T47D (cell line): Measurements from ENCODE around the gene ATP5MK.

ENCODE experiments used
- DNase-seq, 2 experiments: peaks; one replicate each; pipeline versions ENCODE4 v3.0.0 to v3.0.0-alpha.2; 2011 to 2012; ENCODE audit warnings: low read depth in 1 of 2, low spot score in 1 of 2
- JUND ChIP-seq: IDR thresholded peaks from 2 replicates; pipeline ENCODE4 v1.6.1; 2012; ENCODE audit warnings: low read depth
- in situ Hi-C: cut with HindIII; loops from 2 replicates; pipeline ENCODE4 v1.10.0; 2016; ENCODE audit warnings: low sequenced_read_pairs, low pct_unique_long_range_greater_than_20kb

Gene ATP5MK

GRCh38 chr10:103396067-103396788 is at the start of gene ATP5MK, which contains the start of gene PDCD11:
Gene ATP5MK, minus strand, starts transcription at chr10:103396475. Its CDS starts 4,018 bp downstream, at chr10:103392457.
Gene PDCD11, plus strand, starts transcription at chr10:103396626. Its CDS starts 1,801 bp downstream, at chr10:103398427.
- in situ Hi-C loops, result no loop called here
- DNase-seq, result peak; percentile 71 to 98
- no peak for TF ChIP-seq JUND

DNA sequence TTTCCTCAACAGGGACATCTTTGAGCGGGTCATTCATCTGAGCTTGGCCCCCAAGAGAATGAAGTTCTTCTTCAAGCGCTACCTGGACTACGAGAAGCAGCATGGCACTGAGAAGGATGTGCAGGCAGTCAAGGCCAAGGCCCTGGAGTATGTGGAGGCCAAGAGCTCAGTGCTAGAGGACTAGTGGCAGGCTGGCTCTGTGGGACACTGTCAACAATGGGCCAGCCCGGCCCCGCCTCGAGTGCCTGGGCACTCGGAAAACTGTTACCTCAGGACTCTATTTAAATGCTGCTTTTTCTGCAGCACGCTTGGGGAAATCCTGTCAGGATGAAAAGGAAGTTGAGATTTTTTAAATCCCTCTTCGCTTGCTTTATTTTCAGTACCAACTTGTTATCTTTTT is 49.1 kb upstream of the ATP5MK start:
- no peak for TF ChIP-seq JUND
- in situ Hi-C loops, result no loop called here
- no peak for DNase-seq

DNA sequence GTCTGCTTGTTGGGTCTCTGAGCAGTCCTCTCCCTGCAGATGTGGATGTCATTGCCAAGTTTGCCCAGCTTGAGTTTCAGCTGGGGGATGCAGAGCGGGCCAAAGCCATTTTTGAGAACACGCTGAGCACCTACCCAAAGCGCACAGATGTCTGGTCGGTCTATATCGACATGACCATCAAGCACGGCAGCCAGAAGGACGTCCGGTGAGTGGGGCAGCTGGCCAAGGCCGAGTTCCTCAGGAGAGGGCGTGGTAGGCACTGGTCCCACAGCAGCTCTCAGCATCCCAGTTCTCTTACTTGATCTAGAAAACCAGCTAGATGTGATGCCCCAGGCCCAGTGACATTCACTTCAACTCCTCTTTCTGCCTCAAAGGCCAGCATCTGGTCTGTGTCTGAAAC is 48.2 kb upstream of the ATP5MK start:
- in situ Hi-C loops, result no loop called here
- no peak for DNase-seq
- no peak for TF ChIP-seq JUND

DNA sequence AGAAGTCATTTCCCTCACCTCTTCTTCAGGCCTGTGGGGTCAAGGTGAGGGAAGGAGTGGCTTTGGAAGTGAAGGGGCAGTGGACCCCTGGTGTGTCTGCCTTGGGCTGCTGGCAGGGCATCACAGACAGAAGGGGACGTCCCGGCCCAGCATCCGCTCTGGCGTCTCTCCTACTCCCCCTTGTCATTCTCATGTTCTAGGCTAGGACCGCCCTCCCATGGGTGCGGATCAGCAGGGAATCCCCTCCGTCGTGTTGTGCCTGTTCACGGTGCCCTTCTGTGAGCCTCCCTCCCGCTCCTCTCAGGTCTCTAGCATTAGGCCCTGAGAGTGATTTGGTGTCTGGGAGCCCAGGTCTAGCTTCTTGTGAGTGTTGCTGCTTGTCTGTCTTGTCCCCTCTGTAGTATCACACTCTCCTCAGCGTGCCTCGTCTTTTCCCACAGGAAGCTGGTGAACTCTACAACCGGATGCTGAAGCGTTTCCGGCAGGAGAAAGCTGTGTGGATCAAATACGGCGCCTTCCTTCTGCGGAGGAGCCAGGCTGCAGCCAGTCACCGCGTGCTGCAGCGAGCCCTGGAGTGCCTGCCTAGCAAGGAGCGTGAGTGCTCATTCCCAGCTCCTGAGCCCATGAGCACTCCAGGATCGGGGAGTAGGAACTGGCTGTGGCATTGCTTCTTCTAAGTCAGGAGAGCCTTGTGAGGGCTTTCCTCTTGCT is 47.4 kb upstream of the ATP5MK start:
- in situ Hi-C loops, result no loop called here
- DNase-seq, result no peak
- no peak for TF ChIP-seq JUND

GRCh38 chr10:103442031-103442461 is 45.8 kb upstream of the ATP5MK start:
- no peak for DNase-seq
- TF ChIP-seq JUND, result no peak
- in situ Hi-C loops, result no loop called here

- in situ Hi-C loops, result no loop called here
- no peak for TF ChIP-seq JUND
- DNase-seq, result no peak
Measured at GRCh38 chr10:103441611-103442010, 45.3 kb upstream of the ATP5MK start.

DNA sequence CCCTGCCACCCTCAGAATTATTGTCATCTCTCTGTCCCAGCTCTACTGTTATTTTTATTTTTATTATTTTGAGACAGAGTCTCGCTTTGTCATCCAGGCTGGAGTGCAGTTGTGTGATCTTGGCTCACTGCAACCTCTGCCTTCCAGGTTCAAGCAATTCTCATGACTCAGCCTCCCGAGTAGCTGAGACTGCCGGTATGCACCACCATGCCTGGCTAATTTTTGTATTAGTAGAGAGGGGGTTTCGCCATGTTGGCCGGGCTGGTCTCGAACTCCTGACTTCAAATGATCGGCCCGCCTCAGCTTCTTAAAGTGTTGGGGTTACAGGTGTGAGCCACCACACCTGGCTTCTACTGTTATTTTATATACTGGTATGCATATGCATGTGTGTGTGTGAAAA is 44.9 kb upstream of the ATP5MK start:
- in situ Hi-C loops, result no loop called here
- no peak for TF ChIP-seq JUND
- DNase-seq, result no peak

- in situ Hi-C loops, result no loop called here
- no peak for TF ChIP-seq JUND
- no peak for DNase-seq
Measured at GRCh38 chr10:103440416-103440815, 44.1 kb upstream of the ATP5MK start.

DNA sequence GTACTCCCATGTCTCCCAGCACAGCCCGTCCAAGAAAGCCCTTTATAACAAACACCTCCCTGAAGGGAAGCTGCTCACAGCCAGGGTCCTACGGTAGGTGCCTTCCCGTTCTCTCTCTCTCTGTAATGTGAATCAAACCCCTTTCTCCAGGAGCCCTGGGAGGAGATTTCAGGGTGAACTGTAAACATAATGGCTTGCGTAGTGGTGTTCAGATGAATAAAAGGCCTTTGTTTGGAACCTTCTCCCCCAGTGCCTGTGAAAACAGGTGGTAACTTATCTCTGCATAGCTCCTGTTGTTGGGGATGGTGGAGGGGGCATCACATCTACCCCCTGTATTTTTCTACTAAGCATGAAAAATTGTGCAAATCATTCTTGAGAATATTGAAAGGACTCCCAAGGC is 43.5 kb upstream of the ATP5MK start:
- no peak for DNase-seq
- no peak for TF ChIP-seq JUND
- in situ Hi-C loops, result no loop called here

DNA sequence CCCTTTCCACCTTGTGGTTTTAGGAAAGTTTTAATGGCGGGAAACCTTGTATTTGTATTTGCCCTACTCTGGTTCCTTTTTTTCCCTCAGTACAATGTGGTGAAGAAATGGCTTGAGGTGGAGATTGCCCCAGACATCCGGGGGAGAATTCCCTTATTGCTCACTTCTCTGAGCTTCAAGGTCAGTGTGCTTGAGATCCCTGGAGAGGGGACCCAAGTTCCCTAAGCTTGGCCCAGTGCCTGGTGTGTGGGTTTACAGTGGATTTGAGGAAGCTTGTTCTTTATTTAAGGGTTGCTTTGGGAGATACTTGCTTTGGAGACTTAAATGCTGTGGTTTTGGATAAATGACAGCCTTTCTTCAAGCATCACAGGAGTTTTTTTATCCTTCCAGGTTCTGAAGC is 37.6 kb upstream of the ATP5MK start:
- no peak for TF ChIP-seq JUND
- no peak for DNase-seq
- in situ Hi-C loops, result no loop called here

GRCh38 chr10:103431902-103432301 is 35.6 kb upstream of the ATP5MK start:
- no peak for DNase-seq
- in situ Hi-C loops, result no loop called here
- TF ChIP-seq JUND, result no peak

DNA sequence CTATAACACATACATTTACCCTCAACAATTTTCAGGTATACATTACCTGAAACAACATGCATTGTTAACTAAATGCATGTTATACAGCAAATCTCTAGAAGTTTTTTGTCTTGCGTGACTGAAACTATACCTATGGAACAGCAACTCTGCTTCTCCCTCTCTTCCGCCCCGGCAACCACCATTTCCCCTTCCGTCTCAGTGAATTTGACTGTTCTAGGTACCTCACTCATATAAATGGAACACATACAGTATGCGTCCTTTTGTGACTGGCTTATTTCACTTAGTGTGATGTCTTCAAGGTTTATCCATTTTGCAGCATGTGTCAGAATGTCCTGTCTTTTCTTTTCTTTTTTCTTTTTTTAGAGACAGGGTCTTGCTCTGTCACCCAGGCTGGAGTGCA is 33.4 kb upstream of the ATP5MK start:
- in situ Hi-C loops, result no loop called here
- DNase-seq, result no peak
- no peak for TF ChIP-seq JUND

DNA sequence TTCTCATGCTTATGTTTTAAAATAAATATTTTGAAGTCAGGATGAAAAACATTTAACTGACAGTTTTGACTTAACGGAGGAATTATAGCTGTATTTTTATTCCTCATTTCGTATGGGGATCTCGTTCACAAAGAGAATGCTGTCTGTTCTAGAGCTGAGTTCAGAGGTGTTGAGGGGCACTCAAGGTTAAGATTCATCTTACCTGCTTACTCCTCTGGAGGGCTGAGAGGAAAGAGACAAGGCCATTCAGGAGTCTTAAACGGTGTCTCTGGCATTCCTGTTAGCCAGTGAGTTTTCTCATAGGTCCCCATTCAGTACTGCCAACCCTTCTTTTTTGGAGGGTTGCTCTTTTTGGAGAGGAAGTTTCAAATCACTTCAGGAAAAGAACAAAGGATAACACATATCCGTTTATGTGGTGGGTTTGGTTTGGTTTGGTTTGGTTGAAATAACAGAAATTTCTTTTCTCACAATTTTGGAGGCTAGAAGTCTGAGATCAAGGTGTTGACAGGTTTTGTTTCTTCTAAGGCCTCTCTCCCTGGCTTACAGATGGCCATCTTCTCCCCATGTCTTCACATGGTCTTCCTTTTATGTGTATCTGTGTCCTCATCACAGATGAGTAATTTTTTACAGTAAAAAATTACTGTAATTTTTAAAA is 32.8 kb upstream of the ATP5MK start:
- in situ Hi-C loops, result no loop called here
- no peak for TF ChIP-seq JUND
- no peak for DNase-seq
